Measurements from ENCODE around the gene DNLZ.

The DNLZ gene

DNA sequence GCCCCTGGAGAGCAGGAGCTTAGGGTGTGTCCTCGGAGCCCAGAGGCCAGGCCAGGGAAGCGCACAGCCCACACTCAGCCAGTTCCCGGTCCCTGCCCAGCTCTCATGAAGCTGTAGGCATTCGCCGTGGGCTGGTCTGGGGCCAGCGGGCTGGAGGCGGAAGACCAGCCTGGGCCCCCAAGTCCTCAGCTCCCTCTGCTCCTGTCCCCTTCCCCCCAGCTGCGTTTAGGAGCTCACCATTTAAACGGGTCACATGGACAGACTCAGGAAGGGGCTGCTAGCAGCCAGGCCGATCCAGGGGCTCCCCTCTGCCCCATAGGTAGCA is 17.4 kb downstream of the DNLZ start:
- FAIRE-seq (no peak), DNase-seq (ENCODE audit: insufficient read length, low spot score) (no peak)
- TF ChIP-seq, protein P1, sequence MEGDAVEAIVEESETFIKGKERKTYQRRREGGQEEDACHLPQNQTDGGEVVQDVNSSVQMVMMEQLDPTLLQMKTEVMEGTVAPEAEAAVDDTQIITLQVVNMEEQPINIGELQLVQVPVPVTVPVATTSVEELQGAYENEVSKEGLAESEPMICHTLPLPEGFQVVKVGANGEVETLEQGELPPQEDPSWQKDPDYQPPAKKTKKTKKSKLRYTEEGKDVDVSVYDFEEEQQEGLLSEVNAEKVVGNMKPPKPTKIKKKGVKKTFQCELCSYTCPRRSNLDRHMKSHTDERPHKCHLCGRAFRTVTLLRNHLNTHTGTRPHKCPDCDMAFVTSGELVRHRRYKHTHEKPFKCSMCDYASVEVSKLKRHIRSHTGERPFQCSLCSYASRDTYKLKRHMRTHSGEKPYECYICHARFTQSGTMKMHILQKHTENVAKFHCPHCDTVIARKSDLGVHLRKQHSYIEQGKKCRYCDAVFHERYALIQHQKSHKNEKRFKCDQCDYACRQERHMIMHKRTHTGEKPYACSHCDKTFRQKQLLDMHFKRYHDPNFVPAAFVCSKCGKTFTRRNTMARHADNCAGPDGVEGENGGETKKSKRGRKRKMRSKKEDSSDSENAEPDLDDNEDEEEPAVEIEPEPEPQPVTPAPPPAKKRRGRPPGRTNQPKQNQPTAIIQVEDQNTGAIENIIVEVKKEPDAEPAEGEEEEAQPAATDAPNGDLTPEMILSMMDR (IDR thresholded peaks at IDR 0.05; ENCODE audit: insufficient read depth, missing control alignments), result no peak

DNA sequence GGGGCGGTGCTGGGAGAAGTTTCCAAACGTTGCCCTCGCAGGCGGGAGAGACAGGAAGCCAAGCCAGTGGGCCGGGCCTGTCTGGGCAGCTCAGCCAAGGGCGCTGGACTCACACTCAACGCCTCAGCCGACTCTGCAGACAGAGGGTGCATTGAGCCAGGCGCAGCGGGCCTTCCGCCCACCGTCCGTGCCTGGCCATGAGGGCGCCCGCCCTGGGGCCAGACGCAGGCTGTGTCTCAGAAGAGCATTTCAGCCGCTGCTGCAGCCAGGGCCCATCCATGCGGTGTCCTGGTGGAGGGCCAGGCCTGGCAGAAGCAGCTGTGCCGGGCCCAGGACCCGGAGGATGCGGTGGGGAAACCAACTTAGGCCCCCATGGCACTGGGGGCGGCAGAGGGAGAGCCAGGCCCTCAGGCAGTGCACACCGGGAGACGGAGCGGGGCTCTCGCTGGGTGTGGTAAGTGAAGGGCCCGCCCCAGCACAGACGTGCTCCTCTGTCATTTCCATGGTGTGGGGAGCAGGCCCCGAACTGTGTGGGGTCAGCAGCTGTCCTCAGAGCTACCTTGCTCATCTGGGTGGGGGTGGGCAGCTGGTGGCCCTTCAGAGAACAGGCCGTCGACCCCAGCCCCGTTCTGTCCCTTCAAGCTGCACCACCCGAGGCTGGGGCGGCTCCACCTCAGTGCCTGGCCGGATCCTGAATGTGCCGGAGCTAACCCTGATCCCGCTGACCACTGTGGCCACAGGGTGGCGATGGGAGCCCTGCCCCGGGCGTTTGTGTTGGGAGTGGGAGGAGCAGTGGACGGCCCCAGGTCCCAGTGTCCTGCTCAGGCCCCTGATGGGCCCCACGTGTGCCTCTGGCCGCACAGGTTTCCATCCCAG is 18.0 kb downstream of the DNLZ start:
- TF ChIP-seq, protein P1 (IDR thresholded peaks at IDR 0.05; ENCODE audit: insufficient read depth, missing control alignments), result no peak
- FAIRE-seq (no peak), DNase-seq (ENCODE audit: insufficient read length, low spot score) (no peak)

DNA sequence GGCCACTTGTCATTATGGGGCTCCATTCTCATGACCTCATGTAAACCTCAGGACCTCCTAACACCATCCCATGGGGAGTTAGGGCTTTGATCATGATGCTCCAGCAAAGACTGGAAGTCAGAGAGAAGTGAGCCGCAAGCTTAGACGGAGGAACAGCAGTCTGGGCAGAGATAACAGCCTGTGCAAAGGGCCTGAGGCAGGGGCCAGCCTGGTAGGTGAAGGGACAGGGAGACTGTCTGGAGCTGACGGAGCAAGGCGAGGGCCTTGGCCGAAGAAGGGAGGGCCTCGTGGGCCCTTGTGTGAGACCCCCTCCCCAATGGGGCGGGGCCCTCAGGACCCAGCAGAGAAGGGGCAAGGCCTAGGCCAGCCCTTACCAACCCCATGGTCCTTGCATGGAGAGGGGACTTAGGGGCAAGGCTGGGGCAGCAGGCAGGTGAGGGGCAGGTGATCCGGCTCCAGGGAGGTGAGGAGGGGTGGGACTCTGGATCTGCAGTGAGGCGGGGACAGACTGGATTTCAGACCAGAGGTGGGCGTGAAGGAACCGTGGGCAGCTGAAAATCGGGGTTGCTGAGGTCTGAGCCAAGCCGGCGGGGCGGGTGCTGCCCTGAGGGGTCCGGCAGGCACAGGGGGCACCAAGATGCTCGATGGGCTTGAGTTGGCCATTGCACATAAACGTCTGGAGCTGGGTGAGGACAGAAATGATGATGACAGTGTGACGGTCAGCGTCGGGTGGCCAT is 18.8 kb downstream of the DNLZ start:
- TF ChIP-seq, protein P1 (IDR thresholded peaks at IDR 0.05; ENCODE audit: insufficient read depth, missing control alignments), result no peak
- FAIRE-seq, result no peak
- no peak for DNase-seq (ENCODE audit: insufficient read length, low spot score)

DNA sequence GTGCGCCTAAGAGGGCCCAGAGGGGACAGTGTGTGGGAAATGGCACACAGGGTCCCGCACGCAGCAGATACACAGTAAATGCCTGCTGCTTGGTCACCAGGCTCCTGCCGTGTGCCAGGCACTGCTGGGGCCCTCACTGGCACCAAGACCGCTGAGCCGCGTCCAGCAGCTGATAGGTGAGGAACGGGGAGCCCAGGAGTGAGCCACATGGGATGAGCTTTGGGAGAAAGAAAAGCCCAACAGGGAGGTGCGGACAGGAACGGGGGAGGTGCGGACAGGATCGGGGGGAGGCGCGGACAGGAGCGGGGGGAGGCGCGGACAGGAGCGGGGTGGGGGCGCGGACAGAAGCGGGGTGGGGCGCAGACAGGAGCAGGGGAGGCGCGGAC is 19.7 kb downstream of the DNLZ start:
- FAIRE-seq, result no peak
- DNase-seq (ENCODE audit: insufficient read length, low spot score), result no peak
- TF ChIP-seq, protein P1 (IDR thresholded peaks at IDR 0.05; ENCODE audit: insufficient read depth, missing control alignments), result no peak

DNA sequence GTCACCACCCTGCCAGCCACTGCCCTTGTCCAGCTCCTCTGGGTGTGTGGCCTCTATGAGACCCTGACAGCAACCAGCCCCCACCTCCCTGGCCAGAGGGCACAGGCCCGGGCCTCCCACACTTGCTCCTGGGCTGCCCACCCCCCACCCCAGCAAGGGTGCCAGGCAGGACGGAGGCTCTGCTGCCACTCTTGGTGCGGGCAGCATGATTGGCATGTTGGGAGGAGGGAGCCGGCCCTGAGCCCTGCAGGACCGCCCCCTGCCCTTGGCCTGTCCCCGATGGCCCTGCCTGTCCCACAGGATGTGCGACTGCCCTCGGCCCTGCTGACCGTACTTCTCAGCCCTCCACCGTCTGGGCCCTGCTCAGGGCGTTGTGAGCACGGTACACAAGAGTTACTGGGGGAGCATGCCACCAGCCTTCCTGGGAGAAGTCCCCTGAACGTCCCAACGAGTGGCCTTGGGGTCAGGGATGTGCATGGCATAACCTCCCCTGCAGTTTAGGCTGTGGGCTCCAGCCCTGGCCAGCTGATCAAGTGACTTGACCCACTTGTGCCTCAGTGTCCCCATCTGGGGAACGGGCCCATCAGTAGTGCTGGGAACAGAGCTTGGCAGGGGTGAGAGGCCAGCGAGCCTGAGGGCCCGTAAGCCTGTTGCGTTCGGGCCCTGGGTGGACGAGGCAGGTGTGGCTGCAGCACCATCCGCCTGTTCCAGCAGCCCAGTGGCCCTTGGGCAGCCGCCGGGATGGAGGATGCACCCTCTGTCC is 20.2 kb downstream of the DNLZ start:
- TF ChIP-seq, protein P1 (IDR thresholded peaks at IDR 0.05; ENCODE audit: insufficient read depth, missing control alignments), result no peak
- FAIRE-seq, result no peak
- DNase-seq (ENCODE audit: insufficient read length, low spot score), result no peak

DNA sequence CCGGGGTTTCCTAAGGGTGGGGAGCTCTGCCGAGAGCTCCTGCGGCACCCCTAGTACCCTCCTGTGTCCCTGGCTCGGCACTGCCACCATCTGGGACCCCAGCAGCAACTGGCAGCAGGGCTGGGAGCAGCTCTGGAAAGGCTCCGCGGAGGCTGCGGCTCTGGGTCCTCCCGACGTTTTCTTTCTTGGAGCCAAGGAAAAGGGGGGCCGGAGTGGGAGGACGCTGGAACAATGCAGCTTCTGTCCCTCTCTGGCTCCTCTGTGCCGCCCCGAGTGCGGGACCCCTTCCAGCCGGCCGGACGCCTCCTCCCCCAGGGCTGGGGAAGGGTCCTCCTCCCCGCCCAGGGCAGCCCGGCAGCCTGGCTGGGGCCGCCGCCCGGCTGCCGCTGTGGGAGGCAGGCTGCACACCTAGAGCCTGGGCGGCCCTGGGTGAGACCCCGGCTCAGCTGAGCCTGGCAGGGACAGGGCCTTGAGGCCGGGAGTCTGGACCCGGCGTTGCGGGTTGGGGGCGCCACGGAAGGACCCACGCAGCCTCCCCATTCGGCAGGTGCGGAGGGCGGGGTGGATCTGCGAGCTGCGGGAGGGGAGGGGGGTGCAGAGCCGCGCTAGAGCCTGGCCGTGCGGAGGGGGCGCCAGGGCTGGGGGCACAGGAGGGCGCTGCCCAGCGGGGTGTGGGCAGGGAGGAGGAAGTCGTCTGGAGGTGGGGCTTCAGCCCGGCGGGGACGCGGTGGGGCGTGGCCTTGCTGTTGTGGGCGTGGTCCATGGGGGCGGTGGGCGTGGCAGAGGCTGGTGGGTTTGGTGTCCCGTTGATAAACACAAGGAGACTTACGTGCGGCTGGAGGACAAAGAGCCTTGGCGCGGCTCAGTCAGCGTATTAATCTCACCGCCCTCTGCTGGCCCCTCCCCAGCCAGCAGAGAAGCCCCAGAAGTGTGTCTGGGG is 21.1 kb downstream of the DNLZ start:
- no peak for FAIRE-seq

More for the DNA sequence above, 21.1 kb downstream of the DNLZ start:
- no peak for DNase-seq (ENCODE audit: insufficient read length, low spot score)
- TF ChIP-seq, protein P1 (IDR thresholded peaks at IDR 0.05; ENCODE audit: insufficient read depth, missing control alignments), result no peak
